ENCODE results near the gene MAPK8IP3.

The MAPK8IP3 gene

GRCh38 chr16:1763521-1764511 is 57.8 kb downstream of the MAPK8IP3 start:
- DNase-seq: no peak

- DNase-seq: no peak
Measured at GRCh38 chr16:1764971-1765370, 59.0 kb downstream of the MAPK8IP3 start.

GRCh38 chr16:1765826-1766225 is 59.8 kb downstream of the MAPK8IP3 start:
- DNase-seq: no peak

- DNase-seq: no peak
Measured at GRCh38 chr16:1766231-1766630, 60.2 kb downstream of the MAPK8IP3 start.

- DNase-seq: no peak
Measured at GRCh38 chr16:1766701-1767100, 60.7 kb downstream of the MAPK8IP3 start.

GRCh38 chr16:1767116-1767994 is 61.4 kb downstream of the MAPK8IP3 start:
- no peak for DNase-seq

- DNase-seq: no peak
Measured at GRCh38 chr16:1768061-1768766, 62.2 kb downstream of the MAPK8IP3 start.

- no peak for DNase-seq
Measured at GRCh38 chr16:1768767-1769401, 62.9 kb downstream of the MAPK8IP3 start.

GRCh38 chr16:1769402-1770300 is 63.7 kb downstream of the MAPK8IP3 start:
- DNase-seq: no peak

GRCh38 chr16:1770328-1771187 is 64.6 kb downstream of the MAPK8IP3 start:
- peak; percentile 70 to 88 for DNase-seq

- peak; percentile 39 to 58 for DNase-seq
Measured at GRCh38 chr16:1771188-1771863, 65.3 kb downstream of the MAPK8IP3 start, which contains the start of gene NME3. NME3 (minus strand) TSS chr16:1771543; CDS start chr16:1771534, 9 bp downstream.

- peak in 1 of 2 experiments; percentile 21 for DNase-seq
Measured at GRCh38 chr16:1771864-1772361, 65.9 kb downstream of the MAPK8IP3 start.

- no peak for DNase-seq
Measured at GRCh38 chr16:1772362-1772907, 66.4 kb downstream of the MAPK8IP3 start, which contains the start of gene EME2. EME2 (plus strand) TSS chr16:1772810; CDS start chr16:1773228, 418 bp downstream.

- peak; percentile 72 to 83 for DNase-seq
Measured at GRCh38 chr16:1772908-1773702, 67.1 kb downstream of the MAPK8IP3 start, which contains the start of gene MRPS34. MRPS34 (minus strand) TSS chr16:1773134; CDS start chr16:1773119, 15 bp downstream.

GRCh38 chr16:1773703-1774447 is 67.9 kb downstream of the MAPK8IP3 start:
- no peak for DNase-seq

GRCh38 chr16:1774448-1774780 is 68.4 kb downstream of the MAPK8IP3 start:
- no peak for DNase-seq

Measured in NCI-H2081 (cell line).